Prostate gland (tissue), 2 donors: Measurements from ENCODE around the gene CST3.

Experiments
- POLR2A ChIP-seq: fragments of 450-650 bp; IDR thresholded peaks from one replicate; pipeline ENCODE4 v1.6.1; 2016; ENCODE audit warnings: antibody characterized with exemption, mild to moderate bottlenecking
- TF ChIP-seq, protein P1 (sequence below), 4 experiments: fragments of 200-600 bp in 2 of 4; fragments of 450-650 bp in 2 of 4; sonication (generic) in 2 of 4; IDR thresholded peaks; 1 replicate in 3 of 4; 2 replicates in 1 of 4; pipeline ENCODE4 v1.5.1; 2016 to 2019; ENCODE audit warnings: antibody characterized with exemption in 4 of 4, mild to moderate bottlenecking in 2 of 4, moderate library complexity in 2 of 4

DNA sequence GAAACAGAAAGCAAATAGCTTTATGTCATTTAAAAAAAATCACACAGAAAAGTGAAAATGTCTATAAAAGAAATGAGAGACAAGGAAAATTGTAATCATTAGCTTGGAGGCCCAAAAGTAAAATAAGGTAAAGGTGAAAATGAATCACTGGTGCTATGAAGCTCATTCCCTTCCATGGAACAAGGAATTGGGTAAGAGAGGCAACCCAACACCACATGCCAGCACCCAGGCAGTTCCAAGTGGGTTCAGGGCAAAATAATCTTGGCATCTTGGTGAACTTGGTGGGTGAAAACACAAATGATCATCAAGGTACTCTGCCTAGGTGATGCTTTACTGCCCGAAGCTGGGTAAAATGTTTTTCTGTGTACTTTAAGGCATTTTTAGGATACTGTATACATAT lies 34.4 kb upstream of the CST3 start:
- TF ChIP-seq, protein P1, sequence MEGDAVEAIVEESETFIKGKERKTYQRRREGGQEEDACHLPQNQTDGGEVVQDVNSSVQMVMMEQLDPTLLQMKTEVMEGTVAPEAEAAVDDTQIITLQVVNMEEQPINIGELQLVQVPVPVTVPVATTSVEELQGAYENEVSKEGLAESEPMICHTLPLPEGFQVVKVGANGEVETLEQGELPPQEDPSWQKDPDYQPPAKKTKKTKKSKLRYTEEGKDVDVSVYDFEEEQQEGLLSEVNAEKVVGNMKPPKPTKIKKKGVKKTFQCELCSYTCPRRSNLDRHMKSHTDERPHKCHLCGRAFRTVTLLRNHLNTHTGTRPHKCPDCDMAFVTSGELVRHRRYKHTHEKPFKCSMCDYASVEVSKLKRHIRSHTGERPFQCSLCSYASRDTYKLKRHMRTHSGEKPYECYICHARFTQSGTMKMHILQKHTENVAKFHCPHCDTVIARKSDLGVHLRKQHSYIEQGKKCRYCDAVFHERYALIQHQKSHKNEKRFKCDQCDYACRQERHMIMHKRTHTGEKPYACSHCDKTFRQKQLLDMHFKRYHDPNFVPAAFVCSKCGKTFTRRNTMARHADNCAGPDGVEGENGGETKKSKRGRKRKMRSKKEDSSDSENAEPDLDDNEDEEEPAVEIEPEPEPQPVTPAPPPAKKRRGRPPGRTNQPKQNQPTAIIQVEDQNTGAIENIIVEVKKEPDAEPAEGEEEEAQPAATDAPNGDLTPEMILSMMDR (IDR thresholded peaks at IDR 0.05), result no peak
- TF ChIP-seq POLR2A, result no peak
